Fibroblast of villous mesenchyme (primary cell): ENCODE data around the gene UBE2R2. TPM values are rescaled to one million over a fixed set of nuclear protein-coding genes. Genes with fewer than 3 reads are reported as not detected.
"Not testable (repeated sequence)": the region's sequence is repeated elsewhere in the genome, so short reads cannot be mapped to it uniquely, and the experiment has no call there.

ENCODE experiments used
- DNase-seq: peaks from one replicate; pipeline ENCODE4 v3.0.0-alpha.2; 2010; ENCODE audit warnings: low read depth
- H3K4me3 ChIP-seq: 2 replicates; pipeline ENCODE4 v1.5.1; 2011; ENCODE audit warnings: low read depth, mild to moderate bottlenecking, low read length
- CTCF ChIP-seq: IDR thresholded peaks from 2 replicates; pipeline ENCODE4 v1.5.1; 2012; ENCODE audit warnings: low read depth, mild to moderate bottlenecking, low read length; ENCODE audit not compliant: insufficient read depth
- total RNA-seq: library from RNA; depleted of rRNA; stranded (reverse); fragments of >200 nt; gene quantifications from 2 replicates; pipeline ENCODE4 v1.2.3, GENCODE V29; 2012

The UBE2R2 gene
- total RNA-seq, 1 donor, result 20.3 TPM

- H3K4me3 ChIP-seq, result no peak overlapping the region
- DNase-seq, result no peak
- TF ChIP-seq CTCF, result no peak
Measured at GRCh38 chr9:33835625-33836260, 18.8 kb downstream of the UBE2R2 start.

DNA sequence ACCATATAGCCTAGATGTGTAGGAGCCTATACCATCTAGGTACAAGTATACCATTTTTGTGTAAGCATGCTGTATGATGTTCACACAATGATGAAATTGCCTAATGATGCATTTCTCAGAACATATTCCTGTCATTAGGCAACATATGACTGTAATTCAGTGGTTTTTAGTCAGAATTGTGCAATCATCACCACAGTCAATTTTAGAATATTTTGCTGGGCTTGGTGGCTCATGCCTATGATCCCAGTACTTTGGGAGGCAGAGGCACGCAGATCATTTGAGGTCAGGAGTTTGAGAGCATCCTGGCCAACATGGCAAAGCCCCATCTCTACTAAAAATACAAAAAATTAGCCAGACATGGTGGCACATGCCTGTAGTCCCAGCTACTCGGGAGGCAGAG is 19.3 kb downstream of the UBE2R2 start:
- H3K4me3 ChIP-seq, result not testable (repeated sequence)
- DNase-seq, result peak; percentile 92

DNA sequence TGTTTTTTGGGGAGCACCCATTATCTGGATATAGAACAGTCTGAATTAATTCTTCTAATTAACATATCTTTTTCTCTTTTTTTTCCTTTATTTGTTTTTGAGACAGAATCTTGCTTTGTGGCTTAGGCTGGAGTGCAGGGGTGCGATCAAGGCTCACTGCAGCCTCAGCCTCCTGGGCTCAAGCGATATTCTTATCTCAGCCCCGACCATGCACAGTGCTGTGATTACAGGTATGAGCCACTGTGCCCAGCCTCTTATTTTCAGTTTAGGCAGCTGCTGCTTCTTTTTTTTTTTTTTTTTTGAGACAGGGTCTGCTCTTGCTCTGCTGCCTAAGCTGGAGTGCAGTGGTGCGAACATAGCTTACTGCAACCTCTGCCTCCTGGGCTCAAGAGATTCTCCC is 20.2 kb downstream of the UBE2R2 start:
- TF ChIP-seq CTCF, result no peak
- no peak overlapping the region for H3K4me3 ChIP-seq
- no peak for DNase-seq

GRCh38 chr9:33840381-33840780 is 23.4 kb downstream of the UBE2R2 start:
- peak; percentile 41 for DNase-seq

GRCh38 chr9:33843312-33843961 is 26.5 kb downstream of the UBE2R2 start:
- no peak overlapping the region for H3K4me3 ChIP-seq
- no peak for TF ChIP-seq CTCF
- no peak for DNase-seq

More at GRCh38 chr9:33840381-33840780, 23.4 kb downstream of the UBE2R2 start:
- TF ChIP-seq CTCF, result no peak
- no peak overlapping the region for H3K4me3 ChIP-seq

GRCh38 chr9:33846231-33846630 is 29.3 kb downstream of the UBE2R2 start:
- no peak for TF ChIP-seq CTCF
- no peak for DNase-seq
- H3K4me3 ChIP-seq, result no peak overlapping the region

DNA sequence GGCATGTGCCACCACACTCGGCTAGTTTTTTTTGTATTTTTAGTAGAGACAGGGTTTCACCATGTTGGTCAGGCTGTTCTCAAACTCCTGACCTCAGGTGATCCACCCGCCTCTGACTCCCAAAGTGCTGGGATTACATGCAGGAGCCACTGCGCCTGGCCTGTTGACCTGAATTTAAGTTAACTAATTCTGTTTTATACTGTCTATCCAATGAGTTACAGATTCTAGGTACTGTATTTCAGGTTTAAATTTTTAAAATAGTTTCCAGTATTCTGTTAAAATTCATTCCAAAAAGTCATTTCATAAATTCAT is 30.9 kb downstream of the UBE2R2 start:
- H3K4me3 ChIP-seq, DNase-seq: not testable (repeated sequence)

- DNase-seq, result no peak
Measured at GRCh38 chr9:33850267-33850629, 33.3 kb downstream of the UBE2R2 start.

More at GRCh38 chr9:33850267-33850629, 33.3 kb downstream of the UBE2R2 start:
- no peak for TF ChIP-seq CTCF
- no peak overlapping the region for H3K4me3 ChIP-seq
